Effector memory CD4-positive, alpha-beta T cell (primary cell): Measurements from ENCODE around the gene APLNR.

Experiments
- DNase-seq, 3 donors: peaks; one replicate each; pipeline ENCODE4 v3.0.0-alpha.2; 2020
- H3K27ac ChIP-seq: 2 replicates; pipeline ENCODE4 v1.7.0; 2013; ENCODE audit warnings: mild to moderate bottlenecking, low read length, moderate library complexity; ENCODE audit not compliant: insufficient read depth, poor library complexity, severe bottlenecking
- H3K27me3 ChIP-seq: replicated peaks from 2 replicates; pipeline ENCODE4 v1.7.0; 2013; ENCODE audit warnings: mild to moderate bottlenecking, low read length; ENCODE audit not compliant: insufficient read depth, control insufficient read depth, poor library complexity, severe bottlenecking
- H3K36me3 ChIP-seq: 2 replicates; pipeline ENCODE4 v1.7.0; 2013; ENCODE audit warnings: mild to moderate bottlenecking, low read length, moderate library complexity; ENCODE audit not compliant: control insufficient read depth, insufficient read depth
- H3K4me1 ChIP-seq: 2 replicates; pipeline ENCODE4 v1.7.0; 2013; ENCODE audit warnings: low read length, mild to moderate bottlenecking; ENCODE audit not compliant: control insufficient read depth, insufficient read depth, poor library complexity, severe bottlenecking
- H3K4me3 ChIP-seq: 2 replicates; pipeline ENCODE4 v1.7.0; 2013; ENCODE audit warnings: low read length, low read depth, mild to moderate bottlenecking; ENCODE audit not compliant: insufficient read depth, poor library complexity, severe bottlenecking
- H3K9me3 ChIP-seq: 2 replicates; pipeline ENCODE4 v1.7.0; 2013; ENCODE audit warnings: mild to moderate bottlenecking, low read length, moderate library complexity; ENCODE audit not compliant: control insufficient read depth

APLNR gene

DNA sequence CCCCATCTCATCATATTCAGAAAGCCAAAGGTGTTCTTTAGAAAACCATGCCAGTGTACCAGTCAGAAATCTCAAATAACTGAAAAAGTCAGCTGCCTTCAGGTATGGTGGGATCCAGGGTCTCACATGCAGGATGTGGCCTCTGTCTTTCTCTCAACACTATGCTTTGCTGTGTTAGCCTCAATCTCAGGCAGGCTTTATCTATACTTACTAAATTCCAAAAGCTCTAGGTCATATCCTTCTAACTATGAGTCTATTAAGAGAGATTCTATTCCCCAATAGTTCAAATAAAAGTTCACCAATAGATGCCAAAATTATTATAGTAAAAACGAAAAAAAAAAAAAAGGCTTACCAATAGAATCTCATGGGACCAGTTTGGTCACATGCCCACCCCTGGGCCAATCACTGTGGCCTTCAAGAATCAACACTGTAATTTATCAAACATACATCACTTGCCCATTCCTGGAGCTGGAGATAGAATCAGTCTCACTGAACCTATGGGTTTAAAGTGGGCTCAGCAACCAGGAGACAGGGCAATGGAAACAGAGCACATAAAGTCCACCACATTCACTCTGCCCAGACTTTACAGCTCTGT is 38.0 kb upstream of the APLNR start:
- no peak overlapping the region for H3K4me3 ChIP-seq
- H3K27me3 ChIP-seq = peaks cover 2% of the 10 kb centered on the region
- no peak for DNase-seq
- H3K4me1 ChIP-seq = no peaks in the 10 kb centered on the region
- no peak overlapping the region for H3K27ac ChIP-seq
- H3K36me3 ChIP-seq = no peaks in the 10 kb centered on the region
- H3K9me3 ChIP-seq = no peaks in the 10 kb centered on the region

DNA sequence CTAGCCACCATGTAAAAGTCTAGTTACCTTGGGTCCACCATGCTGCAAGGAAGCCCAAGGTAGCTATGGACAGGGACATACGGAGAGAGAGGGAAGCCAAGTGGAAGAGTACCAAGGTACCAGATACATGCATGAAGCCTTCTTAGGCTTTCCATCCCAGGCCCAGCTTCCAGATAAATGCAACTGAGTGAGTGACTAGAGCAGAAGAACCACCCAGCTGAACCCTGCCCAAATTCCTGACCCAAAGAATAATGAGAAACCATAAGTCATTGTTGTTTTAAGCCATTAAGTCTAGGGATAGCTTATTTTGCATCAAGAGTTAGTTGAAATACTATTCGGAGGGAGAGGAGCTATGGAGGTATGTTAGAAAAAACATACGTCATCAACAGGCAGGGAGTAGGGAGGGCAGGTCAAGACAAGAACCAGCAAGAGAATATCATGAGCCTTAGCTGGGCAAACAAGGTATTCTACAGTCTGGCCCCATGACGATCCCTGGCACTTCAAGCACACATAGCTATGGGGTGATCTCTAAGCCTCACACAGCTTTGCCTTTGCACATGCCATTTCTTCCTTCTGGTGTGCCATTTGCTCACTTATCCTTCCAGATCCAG is 36.5 kb upstream of the APLNR start:
- H3K27ac ChIP-seq = no peak overlapping the region
- H3K36me3 ChIP-seq = no peaks in the 10 kb centered on the region
- no peaks in the 10 kb centered on the region for H3K9me3 ChIP-seq
- no peaks in the 10 kb centered on the region for H3K4me1 ChIP-seq
- H3K4me3 ChIP-seq = no peak overlapping the region
- peaks cover 2% of the 10 kb centered on the region for H3K27me3 ChIP-seq
- DNase-seq = no peak

DNA sequence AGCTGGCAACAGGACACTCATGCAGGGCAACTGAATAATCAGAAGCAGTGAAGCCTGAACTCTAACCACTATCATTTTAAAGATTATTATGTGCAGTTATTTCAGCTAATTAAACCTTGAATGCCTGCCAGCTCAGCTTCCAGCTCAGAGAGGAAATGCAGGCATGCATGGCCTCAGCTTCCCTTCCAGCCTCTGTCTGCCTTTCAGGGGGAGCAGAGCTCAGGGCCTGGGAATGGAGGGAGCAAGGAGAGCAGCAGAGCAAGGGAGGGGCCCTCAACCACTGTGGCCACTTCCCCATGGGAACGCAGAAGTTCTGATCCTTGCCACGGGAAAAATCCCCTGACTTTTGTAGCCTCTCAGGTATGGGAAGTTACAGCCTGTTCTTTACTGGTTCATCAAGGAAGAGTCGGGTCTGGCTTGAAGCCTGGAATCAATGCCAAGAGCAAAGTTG is 32.5 kb upstream of the APLNR start:
- H3K27me3 ChIP-seq = no peaks in the 10 kb centered on the region
- peaks cover 8% of the 10 kb centered on the region for H3K9me3 ChIP-seq
- no peak overlapping the region for H3K4me3 ChIP-seq
- no peaks in the 10 kb centered on the region for H3K36me3 ChIP-seq
- no peak overlapping the region for H3K27ac ChIP-seq
- no peaks in the 10 kb centered on the region for H3K4me1 ChIP-seq
- DNase-seq = no peak

DNA sequence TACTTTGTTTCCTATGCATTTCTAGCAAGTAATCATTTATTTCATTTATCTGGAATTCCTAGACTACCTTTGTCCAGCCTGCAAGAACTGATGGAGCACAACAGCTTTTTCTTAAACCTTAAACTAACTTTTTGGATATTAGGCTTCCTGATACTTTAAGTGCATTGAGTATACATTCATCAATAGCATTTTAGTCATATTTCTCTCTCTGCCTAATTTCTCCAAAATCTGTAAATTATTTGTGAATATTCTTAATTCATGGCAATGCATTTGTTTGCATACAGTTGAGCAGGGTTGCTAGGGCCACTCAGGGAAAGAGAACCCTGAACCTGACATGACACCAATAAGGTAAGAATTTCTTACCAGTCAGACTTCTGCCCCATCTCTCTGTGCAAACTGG is 29.1 kb upstream of the APLNR start:
- no peak for DNase-seq
- Histone ChIP-seq H3K9me3 (peaks cover 8% of the 10 kb centered on the region), H3K27me3 (no peaks in the 10 kb centered on the region), H3K36me3 (no peaks in the 10 kb centered on the region), H3K4me1 (no peaks in the 10 kb centered on the region), H3K27ac (no peak overlapping the region), H3K4me3 (no peak overlapping the region)

DNA sequence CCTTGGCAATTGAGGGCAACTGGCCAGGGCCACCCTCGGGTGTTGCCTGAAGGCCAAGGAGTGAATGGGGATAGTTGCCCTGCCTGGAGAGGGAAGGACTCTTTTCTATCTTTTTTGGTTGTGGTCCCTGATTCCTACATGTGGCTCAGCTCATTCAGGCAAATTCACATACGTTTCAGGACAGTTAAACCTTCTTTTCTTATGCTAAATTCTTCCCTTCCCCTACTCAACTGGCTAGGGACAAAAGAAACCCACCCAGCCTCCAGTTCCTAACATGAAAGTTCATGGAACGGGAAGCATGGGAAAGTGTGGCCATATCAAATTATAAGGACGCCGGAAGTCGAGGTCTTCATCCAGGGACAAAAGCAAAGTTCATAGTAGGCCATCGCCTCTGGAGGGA is 26.3 kb upstream of the APLNR start:
- Histone ChIP-seq H3K9me3 (peaks cover 8% of the 10 kb centered on the region), H3K4me1 (no peaks in the 10 kb centered on the region), H3K27ac (no peak overlapping the region), H3K4me3 (no peak overlapping the region), H3K27me3 (no peaks in the 10 kb centered on the region), H3K36me3 (no peaks in the 10 kb centered on the region)
- DNase-seq = no peak

DNA sequence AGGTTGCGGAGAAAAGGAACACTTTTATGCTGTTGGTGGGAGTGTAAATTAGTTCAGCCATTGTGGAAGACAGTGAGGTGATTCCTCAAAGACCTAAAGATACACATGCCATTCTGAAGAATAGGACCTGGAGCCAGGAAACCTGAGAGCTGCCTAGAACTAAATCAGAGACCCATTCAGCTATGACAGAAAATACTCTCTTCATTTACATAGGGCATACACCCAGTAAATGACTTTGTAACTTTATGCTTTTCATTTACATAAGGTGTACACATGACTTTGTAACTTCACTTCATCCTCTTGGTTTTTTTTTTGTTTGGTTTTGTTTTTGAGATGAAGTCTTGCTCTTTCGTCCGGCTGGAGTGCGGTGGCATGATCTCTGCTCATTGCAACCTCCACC is 25.1 kb upstream of the APLNR start:
- H3K4me3 ChIP-seq = no peak overlapping the region
- DNase-seq = no peak

DNA sequence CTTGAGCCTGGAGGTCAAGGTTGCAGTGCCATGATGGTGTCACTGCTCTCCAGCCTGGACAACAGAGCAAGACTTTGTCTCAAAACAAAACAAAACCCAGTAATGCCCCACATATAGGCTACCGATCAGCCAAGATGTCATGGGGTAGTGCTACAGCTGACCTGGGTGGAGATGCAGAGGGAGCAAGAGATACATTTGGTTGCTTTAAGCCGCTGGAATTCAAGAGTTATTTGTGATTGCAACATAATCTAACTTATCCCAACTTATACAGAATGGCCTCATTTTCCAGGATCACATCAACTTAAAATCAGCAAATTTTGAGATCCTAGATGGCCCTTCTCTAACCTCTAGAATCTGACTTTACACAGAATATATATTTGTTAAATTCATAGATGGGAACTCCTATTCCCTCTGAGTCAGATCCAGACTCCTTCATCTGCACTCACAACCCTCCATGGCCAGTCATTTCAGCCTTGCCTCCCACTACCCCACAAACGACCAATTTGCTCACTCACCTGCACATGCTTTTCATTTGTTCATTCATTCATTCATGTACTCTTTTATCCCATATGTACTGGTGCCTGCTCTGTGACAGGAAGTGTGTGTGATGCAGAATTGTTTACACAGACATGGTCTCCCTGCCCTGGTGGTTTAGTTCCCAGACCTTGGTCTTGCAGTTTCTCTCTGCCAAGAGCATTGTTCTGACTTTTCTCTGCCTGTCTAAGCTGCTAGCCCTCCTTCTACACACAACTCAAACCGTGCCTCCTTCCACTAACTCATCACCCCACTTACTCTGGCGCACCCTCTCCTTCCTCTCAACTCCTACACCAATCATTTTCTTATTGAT is 24.1 kb upstream of the APLNR start:
- no peaks in the 10 kb centered on the region for H3K36me3 ChIP-seq
- no peak for DNase-seq
- H3K4me3 ChIP-seq = no peak overlapping the region
- H3K4me1 ChIP-seq = no peaks in the 10 kb centered on the region
- no peak overlapping the region for H3K27ac ChIP-seq
- H3K27me3 ChIP-seq = no peaks in the 10 kb centered on the region
- H3K9me3 ChIP-seq = peaks cover 6% of the 10 kb centered on the region

More for the DNA sequence above, 25.1 kb upstream of the APLNR start:
- peaks cover 8% of the 10 kb centered on the region for H3K9me3 ChIP-seq
- no peak overlapping the region for H3K27ac ChIP-seq
- no peaks in the 10 kb centered on the region for H3K4me1 ChIP-seq
- no peaks in the 10 kb centered on the region for H3K36me3 ChIP-seq
- H3K27me3 ChIP-seq = no peaks in the 10 kb centered on the region

DNA sequence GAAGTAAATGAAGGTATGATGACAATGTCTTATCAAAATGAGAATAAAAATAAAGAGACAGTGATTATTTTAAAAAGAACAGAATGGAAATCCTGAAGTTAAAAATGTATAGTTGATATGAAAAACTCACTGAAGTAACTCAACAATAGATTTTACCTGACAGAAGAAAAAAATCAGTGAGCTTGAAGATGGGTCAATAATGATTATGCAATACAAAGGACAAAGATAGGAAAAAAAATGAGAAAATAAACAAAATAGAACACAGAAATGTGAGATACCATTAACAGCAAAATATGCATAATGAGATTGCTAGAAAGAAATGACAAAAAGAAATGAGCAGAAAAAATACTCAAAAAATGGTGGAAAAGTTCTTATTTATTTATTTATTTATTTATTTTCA is 19.1 kb upstream of the APLNR start:
- no peaks in the 10 kb centered on the region for H3K4me1 ChIP-seq
- no peak overlapping the region for H3K4me3 ChIP-seq
- no peaks in the 10 kb centered on the region for H3K36me3 ChIP-seq
- no peaks in the 10 kb centered on the region for H3K27me3 ChIP-seq
- DNase-seq = no peak
- no peak overlapping the region for H3K27ac ChIP-seq
- no peaks in the 10 kb centered on the region for H3K9me3 ChIP-seq

DNA sequence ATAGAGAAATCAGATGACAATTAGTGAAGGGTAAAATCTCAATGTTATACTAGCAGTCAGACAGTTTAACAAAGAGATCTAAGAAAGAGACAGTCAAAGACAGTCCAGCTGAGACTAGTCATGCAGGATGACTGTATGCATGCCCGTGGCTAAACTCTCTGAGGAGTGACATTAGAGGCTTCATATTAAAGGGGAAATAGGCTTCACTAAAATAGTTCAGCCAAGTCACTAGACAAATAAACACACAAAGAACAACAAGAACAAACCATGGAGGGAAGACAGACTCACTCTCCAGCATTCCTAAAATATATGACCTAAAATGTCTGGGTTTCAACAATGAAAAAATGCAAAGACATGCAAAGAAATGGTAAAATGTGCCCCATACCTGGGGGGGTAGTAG is 18.6 kb upstream of the APLNR start:
- no peak overlapping the region for H3K27ac ChIP-seq
- H3K36me3 ChIP-seq = no peaks in the 10 kb centered on the region
- H3K4me1 ChIP-seq = no peaks in the 10 kb centered on the region
- no peak overlapping the region for H3K4me3 ChIP-seq
- DNase-seq = no peak
- H3K9me3 ChIP-seq = no peaks in the 10 kb centered on the region
- H3K27me3 ChIP-seq = no peaks in the 10 kb centered on the region

DNA sequence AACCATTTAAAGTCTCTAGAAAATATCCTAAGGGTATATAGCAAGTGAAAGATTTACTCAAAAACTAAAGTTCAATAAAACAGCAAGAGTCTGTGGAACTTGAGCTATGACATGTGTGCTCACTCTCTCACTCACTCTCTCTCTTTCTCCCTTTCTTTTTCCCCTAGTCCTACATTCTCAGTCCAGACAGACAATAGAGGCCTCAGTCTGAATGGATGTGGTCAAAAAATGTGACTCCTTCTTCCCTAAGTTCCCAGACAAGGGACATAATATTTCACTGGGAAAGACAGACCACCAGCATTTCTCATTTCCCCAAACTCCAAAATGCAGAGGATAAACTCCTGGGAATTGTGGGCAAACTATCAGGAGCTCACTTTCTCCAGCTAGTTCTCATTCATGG is 17.6 kb upstream of the APLNR start:
- H3K4me1 ChIP-seq = no peaks in the 10 kb centered on the region
- no peaks in the 10 kb centered on the region for H3K27me3 ChIP-seq
- no peak overlapping the region for H3K27ac ChIP-seq
- no peak for DNase-seq
- no peak overlapping the region for H3K4me3 ChIP-seq
- no peaks in the 10 kb centered on the region for H3K9me3 ChIP-seq
- H3K36me3 ChIP-seq = no peaks in the 10 kb centered on the region
